ENCODE results near the gene FBXO9. TPM values are rescaled to one million over a fixed set of nuclear protein-coding genes. Genes with fewer than 3 reads are reported as not detected.

Gene FBXO9
- total RNA-seq, 2 donors from 2014 or later, result 33.3 to 55.5 TPM

DNA sequence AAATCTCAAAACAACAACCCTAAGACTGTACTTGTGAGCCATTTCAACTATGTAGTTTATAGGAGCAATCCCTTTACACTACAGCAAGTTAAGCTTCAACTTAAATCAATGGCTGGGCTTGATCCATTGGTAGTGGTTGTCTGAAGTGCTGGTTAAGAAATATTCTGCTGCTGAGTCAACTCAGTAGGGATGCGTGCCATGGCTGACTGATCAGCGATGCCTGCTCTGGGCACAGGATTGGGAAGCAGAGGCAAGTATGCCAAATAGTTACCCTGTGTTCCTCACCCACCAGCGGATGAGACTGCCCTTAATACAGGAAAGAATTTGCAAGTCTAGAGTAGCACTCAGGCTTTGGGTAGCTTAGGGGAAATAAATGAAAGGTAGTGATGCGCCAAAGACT is 41.9 kb downstream of the FBXO9 start:
- Mint-ChIP-seq H3K36me3 (no peaks in the 10 kb centered on the region), H3K27ac (no peak overlapping the region), H3K9me3 (no peaks in the 10 kb centered on the region)
- ATAC-seq (no peak), DNase-seq (ENCODE audit: low spot score in 2 of 2) (no peak)

DNA sequence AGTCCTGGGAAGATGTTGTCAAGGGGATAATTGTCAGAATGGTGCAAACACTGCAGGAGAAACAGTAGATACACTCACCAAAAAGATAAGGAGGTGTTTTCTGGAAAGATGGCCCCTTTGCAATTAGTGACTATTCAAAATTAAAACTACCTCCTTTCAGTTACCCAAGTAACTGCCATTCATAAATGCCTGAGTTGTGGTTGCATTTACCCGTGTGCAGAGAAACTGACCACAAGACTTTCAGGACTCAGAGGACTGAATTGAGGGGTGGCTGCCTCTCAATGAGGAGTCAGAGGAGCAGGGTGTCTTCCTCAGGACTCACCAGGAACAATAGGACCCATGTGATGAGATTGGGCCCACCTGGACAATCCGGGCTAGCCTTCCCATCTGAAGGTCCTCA is 44.4 kb downstream of the FBXO9 start:
- Mint-ChIP-seq H3K9me3 (no peaks in the 10 kb centered on the region), H3K36me3 (no peaks in the 10 kb centered on the region), H3K27ac (no peak overlapping the region)
- DNase-seq (ENCODE audit: low spot score in 2 of 2) (no peak), ATAC-seq (no peak)

DNA sequence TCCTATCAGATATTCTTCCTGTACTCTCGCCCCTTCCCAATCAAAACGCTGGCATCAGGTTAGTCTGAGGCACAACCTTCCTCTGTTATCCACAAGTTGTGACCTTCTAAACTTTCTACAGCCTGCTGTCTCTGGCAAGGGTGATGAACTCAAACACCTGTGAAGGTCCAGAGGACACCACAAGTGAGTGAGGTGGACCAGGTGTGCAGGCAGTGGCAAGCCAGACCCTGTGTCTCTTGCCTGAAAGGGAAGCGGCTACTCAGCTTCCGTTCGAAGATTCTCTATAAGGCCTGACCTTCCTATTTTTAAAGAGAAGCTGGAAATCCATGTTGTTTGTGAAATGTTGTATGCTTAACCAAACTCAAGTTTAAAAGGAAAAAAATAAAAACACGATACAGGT is 46.7 kb downstream of the FBXO9 start:
- H3K27ac Mint-ChIP-seq, result no peak overlapping the region
- H3K9me3 Mint-ChIP-seq, result peaks cover 0 to 9% of the 10 kb centered on the region in 2 donors
- ATAC-seq (no peak), DNase-seq (ENCODE audit: low spot score in 2 of 2) (no peak)
- H3K36me3 Mint-ChIP-seq, result peaks cover 0 to 8% of the 10 kb centered on the region in 2 donors

DNA sequence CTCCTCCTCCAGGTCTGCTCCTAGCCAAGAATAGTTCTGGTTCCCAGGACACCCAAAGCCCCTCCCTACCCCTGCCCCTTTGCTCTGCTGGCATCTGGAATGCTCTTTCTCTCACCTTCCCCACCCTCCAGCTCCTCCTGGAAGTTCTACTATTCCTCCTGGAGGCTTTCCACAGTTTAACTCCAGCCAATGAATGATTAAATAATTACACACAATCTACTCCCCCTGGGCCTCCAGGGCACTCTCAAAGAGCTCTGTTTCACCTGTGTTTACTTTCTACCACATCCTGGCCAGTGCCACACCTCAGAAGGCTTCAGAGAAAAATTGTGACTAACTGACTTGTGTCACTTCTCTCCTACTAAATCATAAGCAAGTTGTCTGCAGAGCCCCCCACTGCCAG is 47.2 kb downstream of the FBXO9 start:
- Mint-ChIP-seq H3K36me3 (peaks cover 0 to 8% of the 10 kb centered on the region in 2 donors), H3K9me3 (peaks cover 0 to 9% of the 10 kb centered on the region in 2 donors), H3K27ac (no peak overlapping the region)
- ATAC-seq, result peak in 1 of 2 donors; percentile 60
- DNase-seq (ENCODE audit: low spot score in 2 of 2), result no peak

DNA sequence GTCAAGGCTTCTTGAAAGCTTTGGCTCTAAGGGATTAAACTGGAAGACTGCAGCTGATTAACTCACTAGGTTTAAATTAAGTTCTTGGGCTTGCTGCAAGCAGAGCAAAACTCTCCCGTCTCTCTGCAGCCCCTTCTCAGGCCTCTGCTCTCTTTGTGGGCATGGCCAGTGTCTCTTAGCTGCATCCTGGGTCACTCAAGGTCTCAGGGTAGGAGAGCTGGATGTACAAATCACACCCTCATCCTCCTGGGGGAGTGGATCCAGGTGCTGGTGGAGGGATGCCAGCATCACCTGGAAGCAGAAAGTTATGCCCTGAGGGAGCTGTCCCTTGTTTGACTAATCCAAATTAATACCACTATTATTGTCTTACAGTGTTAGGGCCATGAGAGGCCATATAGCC is 47.7 kb downstream of the FBXO9 start:
- Mint-ChIP-seq H3K9me3 (peaks cover 0 to 9% of the 10 kb centered on the region in 2 donors), H3K36me3 (peaks cover 0 to 8% of the 10 kb centered on the region in 2 donors), H3K27ac (no peak overlapping the region)
- no peak for DNase-seq (ENCODE audit: low spot score in 2 of 2)
- ATAC-seq, result no peak

DNA sequence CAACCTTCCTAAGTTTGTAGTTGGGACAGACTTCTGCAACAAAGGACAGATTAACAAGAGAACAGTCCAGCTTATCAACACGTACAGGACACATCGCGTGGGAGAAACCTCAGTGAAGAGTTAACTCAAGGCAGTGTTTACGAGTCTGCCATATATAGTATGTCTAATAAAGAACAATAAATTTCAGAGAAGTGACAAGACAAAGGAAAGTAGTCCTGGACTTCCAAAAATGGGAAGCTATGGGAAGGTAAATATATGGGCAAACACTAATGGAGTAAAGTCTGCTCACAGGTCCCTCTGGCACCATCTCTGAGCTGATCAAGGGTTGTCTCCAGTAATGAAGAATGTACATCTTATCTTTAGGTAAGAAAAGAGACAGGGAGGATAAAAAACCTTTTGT is 48.5 kb downstream of the FBXO9 start:
- peaks cover 0 to 9% of the 10 kb centered on the region in 2 donors for H3K9me3 Mint-ChIP-seq
- peaks cover 0 to 8% of the 10 kb centered on the region in 2 donors for H3K36me3 Mint-ChIP-seq
- ATAC-seq (no peak), DNase-seq (ENCODE audit: low spot score in 2 of 2) (no peak)
- H3K27ac Mint-ChIP-seq, result no peak overlapping the region

DNA sequence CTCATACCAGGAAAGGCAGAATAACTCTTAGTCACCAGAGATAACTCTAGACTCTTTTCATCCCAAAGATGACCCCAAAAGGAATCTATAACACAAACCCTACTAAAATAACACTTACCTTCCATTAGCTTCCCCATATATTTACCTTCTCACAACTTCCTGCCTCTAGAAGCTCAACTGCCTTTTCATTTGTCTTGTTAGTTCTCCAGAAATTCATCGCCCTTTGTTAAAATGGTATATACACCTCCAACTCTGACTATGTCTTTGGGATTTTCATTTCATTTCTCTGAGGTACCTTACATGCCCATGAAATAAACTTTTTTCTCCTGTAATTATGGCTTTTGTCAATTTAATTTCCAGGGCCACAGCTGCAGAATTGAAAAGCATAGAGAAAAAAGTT is 49.9 kb downstream of the FBXO9 start:
- Mint-ChIP-seq H3K36me3 (peaks cover 0 to 8% of the 10 kb centered on the region in 2 donors), H3K9me3 (peaks cover 0 to 9% of the 10 kb centered on the region in 2 donors), H3K27ac (no peak overlapping the region)

DNA sequence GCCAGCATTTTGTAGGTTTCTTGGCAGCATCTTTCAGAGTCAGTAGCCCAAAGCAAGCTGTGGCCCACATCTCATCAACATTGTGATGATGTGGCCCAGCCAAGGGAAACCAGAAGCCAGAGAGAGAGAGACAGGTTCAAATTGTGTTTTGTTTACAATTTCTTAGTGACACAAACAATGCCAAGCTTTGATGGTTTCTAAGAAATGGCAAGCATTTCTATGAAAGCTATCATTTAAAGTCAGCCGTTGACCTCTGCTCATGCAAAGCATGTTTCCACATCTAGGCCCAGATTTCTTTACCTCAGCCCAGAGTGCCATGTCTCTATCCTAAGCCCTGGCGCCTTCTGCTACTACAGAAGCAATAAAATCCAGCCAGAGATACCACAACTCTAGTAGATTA is 50.5 kb downstream of the FBXO9 start:
- ATAC-seq, result no peak

More for the DNA sequence above, 49.9 kb downstream of the FBXO9 start:
- no peak for DNase-seq (ENCODE audit: low spot score in 2 of 2)
- no peak for ATAC-seq

DNA sequence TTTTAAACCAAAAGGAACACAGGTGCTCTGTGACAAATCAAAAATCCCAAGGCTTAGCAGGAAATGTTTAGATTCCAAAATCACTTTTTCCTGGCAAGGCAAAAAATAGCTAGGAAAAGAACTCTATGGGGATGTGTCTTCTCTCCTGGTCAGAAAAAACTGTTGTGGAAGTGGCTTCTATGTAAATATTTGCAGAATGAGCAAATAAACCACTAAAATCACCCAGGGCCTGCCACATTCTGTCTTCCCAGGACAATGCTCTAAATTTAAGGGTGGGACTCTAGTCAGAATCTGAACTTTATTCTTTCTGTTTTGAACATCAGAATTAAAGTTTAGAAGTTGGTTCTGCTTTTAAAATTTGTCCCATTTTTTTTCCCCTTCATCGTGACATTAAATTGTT is 54.1 kb downstream of the FBXO9 start:
- Mint-ChIP-seq H3K27ac (peak overlapping the region in 1 of 2 donors; percentile 48), H3K9me3 (peaks cover 0 to 9% of the 10 kb centered on the region in 2 donors), H3K36me3 (peaks cover 0 to 8% of the 10 kb centered on the region in 2 donors)
- no peak for DNase-seq (ENCODE audit: low spot score in 2 of 2)
- ATAC-seq, result no peak

More for the DNA sequence above, 50.5 kb downstream of the FBXO9 start:
- Mint-ChIP-seq H3K9me3 (peaks cover 0 to 9% of the 10 kb centered on the region in 2 donors), H3K36me3 (peaks cover 0 to 8% of the 10 kb centered on the region in 2 donors), H3K27ac (no peak overlapping the region)
- no peak for DNase-seq (ENCODE audit: low spot score in 2 of 2)

DNA sequence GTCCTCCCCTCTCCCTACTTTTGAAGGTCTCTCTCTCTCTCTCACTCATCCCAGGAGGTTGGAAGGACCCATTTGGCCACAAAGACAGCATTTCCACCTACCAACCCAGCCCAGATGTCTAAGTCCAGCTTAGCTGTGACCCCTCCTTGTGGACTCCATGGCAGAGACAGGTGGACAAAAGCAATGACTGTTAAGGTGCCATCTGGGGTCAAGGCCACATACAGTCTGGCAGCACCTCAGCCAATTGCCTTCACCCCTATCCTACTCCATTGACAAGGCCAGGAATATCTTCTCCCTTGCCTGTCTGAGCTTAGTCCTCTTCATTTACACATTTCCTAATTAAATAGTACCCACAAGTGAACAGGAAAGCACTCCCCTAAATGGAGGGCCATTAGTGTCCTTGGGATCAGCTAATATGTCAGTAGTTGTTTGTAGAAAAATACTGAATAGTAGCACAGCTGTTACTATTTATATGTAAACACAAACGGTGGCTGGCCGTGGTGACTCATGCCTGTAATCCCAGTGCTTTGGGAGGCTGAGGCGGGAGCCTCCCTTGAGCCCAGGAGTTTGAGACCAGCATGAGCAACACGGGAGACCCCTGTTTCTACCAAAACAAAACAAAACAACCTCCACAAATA is 54.7 kb downstream of the FBXO9 start:
- no peak for DNase-seq (ENCODE audit: low spot score in 2 of 2)
- Mint-ChIP-seq H3K9me3 (peaks cover 0 to 9% of the 10 kb centered on the region in 2 donors), H3K36me3 (peaks cover 0 to 8% of the 10 kb centered on the region in 2 donors), H3K27ac (peak overlapping the region in 1 of 2 donors; percentile 48)
- no peak for ATAC-seq

DNA sequence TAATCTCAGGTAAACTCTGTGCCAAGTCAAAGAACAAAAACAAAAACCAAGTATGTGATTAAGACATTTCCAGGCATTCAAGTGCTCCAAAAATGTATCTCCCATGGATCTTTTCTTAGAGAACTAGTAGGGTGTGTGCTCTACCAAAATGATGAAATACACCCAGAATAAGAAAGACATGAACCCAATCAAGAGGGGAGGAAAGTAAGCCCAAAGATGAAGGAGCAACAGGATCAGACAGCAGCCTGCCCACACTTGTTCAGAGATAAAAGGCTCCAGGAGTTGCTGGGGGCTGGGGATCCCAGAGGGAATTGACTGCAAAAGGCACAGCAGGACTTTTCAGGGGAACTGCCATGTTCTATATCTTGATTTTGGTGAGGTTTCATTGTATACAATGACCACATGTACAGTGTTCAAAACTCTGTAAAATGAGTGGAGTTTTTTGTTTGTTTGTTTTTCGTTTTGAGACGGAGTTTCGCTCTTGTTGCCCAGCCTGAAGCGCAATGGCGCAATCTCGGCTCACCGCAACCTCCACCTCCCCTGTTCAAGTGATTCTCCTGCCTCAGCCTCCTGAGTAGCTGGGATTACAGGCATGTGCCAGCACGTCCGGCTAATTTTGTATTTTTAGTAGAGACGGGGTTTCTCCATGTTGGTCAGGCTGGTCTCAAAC is 59.1 kb downstream of the FBXO9 start:
- H3K36me3 Mint-ChIP-seq, result no peaks in the 10 kb centered on the region
- no peak for ATAC-seq
- no peak overlapping the region for H3K27ac Mint-ChIP-seq
- DNase-seq (ENCODE audit: low spot score in 2 of 2), result no peak
- no peaks in the 10 kb centered on the region for H3K9me3 Mint-ChIP-seq

DNA sequence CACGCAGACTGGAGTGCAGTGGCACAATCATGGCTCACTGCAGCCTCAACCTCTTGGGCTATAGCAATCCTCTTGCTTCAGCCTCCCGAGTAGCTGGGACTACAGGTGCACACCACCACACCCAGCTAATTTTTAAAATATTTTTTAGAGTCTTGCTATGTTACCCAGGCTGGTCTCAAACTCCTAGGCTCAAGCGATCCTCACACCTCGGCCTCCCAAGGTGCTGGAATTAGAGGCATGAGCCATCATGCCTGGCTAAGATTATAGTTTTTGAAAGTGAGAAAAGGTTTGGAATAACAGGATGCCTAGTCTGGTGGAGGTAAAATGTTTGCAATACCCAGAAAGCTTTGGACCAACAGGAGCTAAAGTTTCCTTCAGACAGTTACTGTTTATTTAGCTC is 60.1 kb downstream of the FBXO9 start:
- no peaks in the 10 kb centered on the region for H3K9me3 Mint-ChIP-seq
- no peaks in the 10 kb centered on the region for H3K36me3 Mint-ChIP-seq
- ATAC-seq (no peak), DNase-seq (ENCODE audit: low spot score in 2 of 2) (no peak)
- H3K27ac Mint-ChIP-seq, result no peak overlapping the region

DNA sequence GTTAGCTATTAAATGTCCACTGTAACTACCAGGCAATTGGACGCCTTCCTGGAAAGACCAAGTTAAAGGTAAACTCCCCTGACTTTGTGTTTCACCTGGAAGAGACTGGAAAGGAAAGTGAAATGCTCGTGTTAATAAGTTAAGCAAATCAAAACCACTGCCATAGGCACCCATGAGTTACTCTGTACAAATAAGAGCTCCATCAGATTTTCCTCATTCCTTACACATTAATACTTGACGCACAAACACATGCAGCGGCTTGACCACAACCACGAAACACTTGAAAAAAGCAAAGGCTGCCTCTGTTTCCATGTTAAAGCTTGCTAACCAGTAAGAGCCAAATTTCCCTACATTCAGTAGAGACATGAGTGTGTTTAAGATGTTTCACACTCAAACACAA is 63.6 kb downstream of the FBXO9 start:
- Mint-ChIP-seq H3K36me3 (no peaks in the 10 kb centered on the region), H3K27ac (no peak overlapping the region), H3K9me3 (no peaks in the 10 kb centered on the region)
- DNase-seq (ENCODE audit: low spot score in 2 of 2) (no peak), ATAC-seq (no peak)

DNA sequence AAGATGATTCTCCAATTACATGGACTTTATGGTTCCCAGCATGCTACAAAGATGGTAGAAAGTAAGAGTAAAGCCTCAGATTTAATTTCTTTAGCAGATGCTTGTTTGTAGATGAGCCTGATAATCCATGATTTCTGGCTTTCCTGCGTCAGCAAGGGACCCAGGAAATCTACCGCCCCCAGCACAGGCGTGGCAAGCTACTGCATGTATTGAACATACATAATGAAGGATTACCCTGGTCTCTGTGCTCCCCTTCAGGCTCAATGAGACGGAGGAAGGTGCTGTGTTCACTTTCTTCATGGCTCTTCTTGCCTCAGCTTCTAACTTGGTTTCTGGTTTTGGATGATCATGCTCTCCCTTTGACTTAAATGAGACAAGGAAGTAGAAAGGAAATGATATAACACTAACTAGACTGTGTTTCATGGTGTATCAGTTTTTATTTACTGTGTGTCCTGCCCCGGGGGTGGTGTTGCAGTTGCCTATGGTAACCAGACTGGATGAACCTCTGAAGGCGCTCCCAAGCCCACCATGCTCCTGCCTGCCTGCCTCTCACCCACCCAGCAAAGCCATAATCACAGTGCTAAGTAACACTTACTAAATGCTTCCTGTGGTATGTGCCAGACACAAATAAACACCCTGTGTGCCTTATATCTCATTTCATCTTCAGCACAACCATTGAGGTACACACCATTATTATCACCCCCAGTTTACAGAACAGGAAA is 65.5 kb downstream of the FBXO9 start:
- no peak overlapping the region for H3K27ac Mint-ChIP-seq
- ATAC-seq (no peak), DNase-seq (ENCODE audit: low spot score in 2 of 2) (no peak)
- no peaks in the 10 kb centered on the region for H3K36me3 Mint-ChIP-seq
- H3K9me3 Mint-ChIP-seq, result no peaks in the 10 kb centered on the region

DNA sequence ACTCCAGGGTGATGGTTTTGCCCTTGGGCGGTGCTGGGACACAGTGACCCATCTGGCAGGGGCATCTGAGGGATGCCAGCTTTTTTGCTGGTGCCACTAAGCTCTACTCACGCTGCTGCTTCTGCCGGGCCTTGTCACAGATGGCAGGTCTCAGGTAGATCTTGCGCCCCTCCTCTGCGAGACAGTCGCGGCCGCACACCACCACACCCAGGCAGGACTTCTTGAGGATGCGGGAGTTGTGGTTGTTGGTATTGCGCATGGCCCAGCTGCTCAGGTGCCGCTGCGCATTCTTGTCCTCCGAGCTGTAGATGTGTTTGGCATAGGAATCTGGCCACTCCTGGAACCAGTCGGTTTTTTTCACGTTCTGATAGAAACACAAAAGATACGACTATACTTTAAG is 68.8 kb downstream of the FBXO9 start:
- ATAC-seq (no peak), DNase-seq (ENCODE audit: low spot score in 2 of 2) (no peak)
- H3K27ac Mint-ChIP-seq, result no peak overlapping the region
- H3K36me3 Mint-ChIP-seq, result no peaks in the 10 kb centered on the region
- no peaks in the 10 kb centered on the region for H3K9me3 Mint-ChIP-seq

DNA sequence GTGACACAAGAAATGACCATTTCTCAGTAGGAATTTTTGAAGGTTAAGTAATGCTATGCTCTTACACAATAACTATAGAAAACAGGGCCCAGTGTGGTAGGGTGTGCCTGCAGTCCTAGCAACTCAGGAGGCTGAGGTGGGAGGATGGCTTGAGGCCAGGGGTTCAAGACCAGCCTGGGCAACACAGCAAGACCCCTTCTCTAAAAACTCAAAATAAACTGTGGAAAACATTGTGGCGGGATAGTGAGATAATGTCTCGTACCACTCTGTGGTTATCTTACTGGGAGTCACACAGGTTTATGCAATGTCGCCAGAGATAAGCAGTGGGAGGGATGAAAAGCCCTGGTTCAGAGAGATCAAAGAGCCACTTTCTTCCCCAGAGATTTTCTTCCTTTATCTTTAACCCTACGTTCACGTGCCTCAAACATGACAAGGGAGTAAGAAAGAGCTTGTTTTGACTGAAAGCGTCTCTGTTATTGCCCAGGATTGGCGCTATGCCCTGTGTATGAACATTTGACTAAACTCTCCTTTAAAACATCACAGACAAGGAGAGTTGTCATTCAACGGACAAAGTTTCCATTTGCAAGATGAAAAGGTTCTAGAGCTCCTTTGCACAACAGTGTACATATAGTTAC is 69.5 kb downstream of the FBXO9 start:
- Mint-ChIP-seq H3K27ac (no peak overlapping the region), H3K9me3 (no peaks in the 10 kb centered on the region), H3K36me3 (no peaks in the 10 kb centered on the region)
- DNase-seq (ENCODE audit: low spot score in 2 of 2) (no peak), ATAC-seq (peak; percentile 20 to 57)

DNA sequence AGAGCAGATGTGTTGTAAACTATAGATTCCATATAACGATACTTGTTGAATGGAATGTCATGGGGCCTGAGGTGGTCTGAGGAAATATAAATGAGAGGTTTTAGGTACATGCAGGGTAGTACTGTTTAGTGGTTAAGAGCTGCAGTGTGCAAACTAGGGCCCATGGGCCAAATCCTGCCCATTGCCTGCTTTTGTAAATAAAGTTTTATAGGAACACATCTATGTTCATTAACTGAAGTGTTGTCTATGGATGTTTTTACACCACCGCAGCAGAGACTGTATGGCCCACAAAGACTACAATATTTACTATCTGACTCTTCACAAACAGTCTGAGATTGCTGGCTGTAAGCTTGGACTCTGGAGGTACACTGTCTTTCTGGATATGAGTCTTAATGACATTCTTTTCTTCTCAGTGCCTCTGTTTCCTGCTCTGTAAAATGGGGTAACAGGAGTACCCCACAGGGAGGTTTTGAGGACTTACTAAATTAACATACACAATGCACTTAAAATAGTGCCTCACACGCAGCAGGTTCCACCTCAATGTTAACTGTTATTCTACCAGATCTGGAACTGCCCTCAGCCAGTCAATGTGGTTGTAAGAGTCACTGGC is 70.9 kb downstream of the FBXO9 start:
- no peak overlapping the region for H3K27ac Mint-ChIP-seq
- no peak for DNase-seq (ENCODE audit: low spot score in 2 of 2)

More for the DNA sequence above, 70.9 kb downstream of the FBXO9 start:
- Mint-ChIP-seq H3K36me3 (no peaks in the 10 kb centered on the region), H3K9me3 (no peaks in the 10 kb centered on the region)
- ATAC-seq, result no peak

All from activated naive CD4-positive, alpha-beta T cell treated with anti-CD3 and anti-CD28 coated beads, Interleukin-2, amount 50 U/mL, for 72 hours (primary cell).